ENCODE measurements around the gene IMMP2L.

IMMP2L gene

GRCh38 chr7:111096997-111097396 is 465.3 kb downstream of the IMMP2L start:
- no peak overlapping the region for H3K27ac ChIP-seq

GRCh38 chr7:111094419-111094818 is 467.9 kb downstream of the IMMP2L start:
- TF ChIP-seq CTCF (conservative IDR thresholded peaks at IDR 0.05): no peak
- H3K27ac ChIP-seq: no peak overlapping the region

More at GRCh38 chr7:111096997-111097396, 465.3 kb downstream of the IMMP2L start:
- TF ChIP-seq CTCF (conservative IDR thresholded peaks at IDR 0.05): no peak

- H3K27ac ChIP-seq: no peak overlapping the region
- no peak for TF ChIP-seq CTCF (conservative IDR thresholded peaks at IDR 0.05)
These were observed 468.8 kb downstream of the IMMP2L start for GRCh38 chr7:111093496-111093895.

GRCh38 chr7:111092406-111093236 is 469.7 kb downstream of the IMMP2L start:
- no peak for TF ChIP-seq CTCF (conservative IDR thresholded peaks at IDR 0.05)

GRCh38 chr7:111091593-111092358 is 470.5 kb downstream of the IMMP2L start:
- H3K27ac ChIP-seq: no peak overlapping the region
- TF ChIP-seq CTCF (conservative IDR thresholded peaks at IDR 0.05): no peak

More at GRCh38 chr7:111092406-111093236, 469.7 kb downstream of the IMMP2L start:
- no peak overlapping the region for H3K27ac ChIP-seq

GRCh38 chr7:111090846-111091245 is 471.4 kb downstream of the IMMP2L start, which contains the start of gene LRRN3:
LRRN3 (plus strand) TSS chr7:111091127; CDS start chr7:111122773, 31,646 bp downstream.
- no peak within 1 kb of the TSS for H3K27ac ChIP-seq
- TF ChIP-seq CTCF (conservative IDR thresholded peaks at IDR 0.05): no peak

- H3K27ac ChIP-seq: no peak overlapping the region
- TF ChIP-seq CTCF (conservative IDR thresholded peaks at IDR 0.05): peak; percentile 94
These were observed 472.4 kb downstream of the IMMP2L start for GRCh38 chr7:111089822-111090426.
